Measurements from ENCODE around the gene SNPH. TPM values are rescaled to one million over a fixed set of nuclear protein-coding genes. Genes with fewer than 3 reads are reported as not detected.
A peak's percentile ranks its signal among the peaks of the same experiment; 100 is the strongest.

Gene SNPH
- total RNA-seq, 1 donor from 2014 or later, result 4.3 TPM

- DNase-seq (no peak), ATAC-seq (peak; percentile 1)
- TF ChIP-seq, protein P1, sequence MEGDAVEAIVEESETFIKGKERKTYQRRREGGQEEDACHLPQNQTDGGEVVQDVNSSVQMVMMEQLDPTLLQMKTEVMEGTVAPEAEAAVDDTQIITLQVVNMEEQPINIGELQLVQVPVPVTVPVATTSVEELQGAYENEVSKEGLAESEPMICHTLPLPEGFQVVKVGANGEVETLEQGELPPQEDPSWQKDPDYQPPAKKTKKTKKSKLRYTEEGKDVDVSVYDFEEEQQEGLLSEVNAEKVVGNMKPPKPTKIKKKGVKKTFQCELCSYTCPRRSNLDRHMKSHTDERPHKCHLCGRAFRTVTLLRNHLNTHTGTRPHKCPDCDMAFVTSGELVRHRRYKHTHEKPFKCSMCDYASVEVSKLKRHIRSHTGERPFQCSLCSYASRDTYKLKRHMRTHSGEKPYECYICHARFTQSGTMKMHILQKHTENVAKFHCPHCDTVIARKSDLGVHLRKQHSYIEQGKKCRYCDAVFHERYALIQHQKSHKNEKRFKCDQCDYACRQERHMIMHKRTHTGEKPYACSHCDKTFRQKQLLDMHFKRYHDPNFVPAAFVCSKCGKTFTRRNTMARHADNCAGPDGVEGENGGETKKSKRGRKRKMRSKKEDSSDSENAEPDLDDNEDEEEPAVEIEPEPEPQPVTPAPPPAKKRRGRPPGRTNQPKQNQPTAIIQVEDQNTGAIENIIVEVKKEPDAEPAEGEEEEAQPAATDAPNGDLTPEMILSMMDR (IDR thresholded peaks at IDR 0.05), result no peak
- peaks cover 54% of the 10 kb centered on the region for H3K4me1 ChIP-seq
- H3K27me3 ChIP-seq, result no peaks in the 10 kb centered on the region
- no peaks in the 10 kb centered on the region for H3K9me3 ChIP-seq
- H3K4me3 ChIP-seq, result no peak overlapping the region
- intact Hi-C loops (cut with DNase I), result loop anchor here (10.0 kb wide), 1 partner anchor 65 kb away; the partner anchor contains the start of gene FKBP1A
- H3K27ac ChIP-seq, result peak overlapping the region; percentile 100
- H3K36me3 ChIP-seq, result peaks cover 5% of the 10 kb centered on the region
Observed at GRCh38 chr20:1330075-1330830, 64.2 kb downstream of the SNPH start.

DNA sequence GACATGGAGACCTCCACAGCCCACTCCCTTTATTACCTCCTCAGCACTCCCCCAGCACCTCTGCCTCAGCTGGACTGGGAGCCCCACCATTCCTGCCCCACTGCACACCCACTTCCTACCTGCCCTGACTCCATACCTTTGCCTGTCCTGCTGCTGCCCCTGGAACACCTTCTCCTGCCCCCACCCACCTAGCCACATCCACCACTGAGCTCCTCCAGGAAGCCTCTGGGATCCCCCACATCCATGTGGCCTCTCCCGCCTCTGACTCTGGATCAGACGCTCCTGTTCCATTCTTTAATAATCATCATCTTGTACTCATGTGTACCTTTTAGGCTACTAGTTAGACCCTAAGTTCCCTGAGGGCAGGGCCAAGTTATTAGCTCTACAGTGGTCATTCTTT, 65.0 kb downstream of the SNPH start:
- Histone ChIP-seq H3K27me3 (no peaks in the 10 kb centered on the region), H3K27ac (peak overlapping the region; percentile 100), H3K9me3 (no peaks in the 10 kb centered on the region), H3K36me3 (peaks cover 5% of the 10 kb centered on the region), H3K4me1 (peaks cover 54% of the 10 kb centered on the region), H3K4me3 (no peak overlapping the region)
- TF ChIP-seq, protein P1 (IDR thresholded peaks at IDR 0.05), result no peak
- DNase-seq, result no peak
- no peak for ATAC-seq
- intact Hi-C loops (cut with DNase I), result loop anchor here (10.0 kb wide), 1 partner anchor 64 kb away; the partner anchor contains the start of gene FKBP1A

GRCh38 chr20:1331801-1332453, 65.8 kb downstream of the SNPH start:
- Histone ChIP-seq H3K4me3 (no peak overlapping the region), H3K36me3 (peaks cover 5% of the 10 kb centered on the region), H3K9me3 (no peaks in the 10 kb centered on the region), H3K4me1 (peaks cover 54% of the 10 kb centered on the region), H3K27ac (peak overlapping the region; percentile 100), H3K27me3 (no peaks in the 10 kb centered on the region)
- TF ChIP-seq, protein P1 (IDR thresholded peaks at IDR 0.05), result no peak
- DNase-seq, result no peak
- ATAC-seq, result no peak
- intact Hi-C loops (cut with DNase I), result loop anchor here (10.0 kb wide), 1 partner anchor 63 kb away; the partner anchor contains the start of gene FKBP1A

DNA sequence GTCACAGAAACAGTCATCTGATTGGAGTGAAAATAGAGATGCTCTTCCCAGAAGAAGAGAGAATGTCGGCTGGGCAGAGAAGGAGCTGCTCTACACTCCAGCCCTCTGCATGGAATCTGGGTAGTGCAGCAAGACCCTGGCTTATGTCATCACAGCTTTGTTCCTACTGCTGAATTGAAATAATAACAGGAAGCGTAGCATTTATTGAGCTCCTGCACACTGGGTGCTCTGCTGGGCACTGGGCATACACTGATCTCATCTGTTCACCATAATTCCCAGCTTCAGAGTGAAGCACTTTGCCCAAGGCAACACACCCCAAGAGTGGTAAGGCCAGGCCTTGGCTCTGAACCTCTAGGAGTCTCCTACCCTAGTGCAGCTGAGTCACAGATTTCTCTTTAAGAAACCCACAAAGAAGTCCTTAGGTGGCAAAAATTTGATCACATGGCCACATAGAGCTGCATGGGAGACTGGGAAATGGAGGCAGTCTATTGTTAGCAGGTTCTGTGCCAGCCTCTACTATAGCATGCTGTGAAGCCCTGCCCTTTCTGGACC, 66.7 kb downstream of the SNPH start:
- peaks cover 53% of the 10 kb centered on the region for H3K4me1 ChIP-seq
- ATAC-seq (peak; percentile 3), DNase-seq (no peak)
- no peaks in the 10 kb centered on the region for H3K9me3 ChIP-seq
- peak overlapping the region; percentile 72 for H3K27ac ChIP-seq
- intact Hi-C loops (cut with DNase I), result loop anchor here (10.0 kb wide), 1 partner anchor 62 kb away; the partner anchor contains the start of gene FKBP1A
- H3K27me3 ChIP-seq, result no peaks in the 10 kb centered on the region
- TF ChIP-seq, protein P1 (IDR thresholded peaks at IDR 0.05), result no peak
- H3K4me3 ChIP-seq, result no peak overlapping the region
- peaks cover 5% of the 10 kb centered on the region for H3K36me3 ChIP-seq

DNA sequence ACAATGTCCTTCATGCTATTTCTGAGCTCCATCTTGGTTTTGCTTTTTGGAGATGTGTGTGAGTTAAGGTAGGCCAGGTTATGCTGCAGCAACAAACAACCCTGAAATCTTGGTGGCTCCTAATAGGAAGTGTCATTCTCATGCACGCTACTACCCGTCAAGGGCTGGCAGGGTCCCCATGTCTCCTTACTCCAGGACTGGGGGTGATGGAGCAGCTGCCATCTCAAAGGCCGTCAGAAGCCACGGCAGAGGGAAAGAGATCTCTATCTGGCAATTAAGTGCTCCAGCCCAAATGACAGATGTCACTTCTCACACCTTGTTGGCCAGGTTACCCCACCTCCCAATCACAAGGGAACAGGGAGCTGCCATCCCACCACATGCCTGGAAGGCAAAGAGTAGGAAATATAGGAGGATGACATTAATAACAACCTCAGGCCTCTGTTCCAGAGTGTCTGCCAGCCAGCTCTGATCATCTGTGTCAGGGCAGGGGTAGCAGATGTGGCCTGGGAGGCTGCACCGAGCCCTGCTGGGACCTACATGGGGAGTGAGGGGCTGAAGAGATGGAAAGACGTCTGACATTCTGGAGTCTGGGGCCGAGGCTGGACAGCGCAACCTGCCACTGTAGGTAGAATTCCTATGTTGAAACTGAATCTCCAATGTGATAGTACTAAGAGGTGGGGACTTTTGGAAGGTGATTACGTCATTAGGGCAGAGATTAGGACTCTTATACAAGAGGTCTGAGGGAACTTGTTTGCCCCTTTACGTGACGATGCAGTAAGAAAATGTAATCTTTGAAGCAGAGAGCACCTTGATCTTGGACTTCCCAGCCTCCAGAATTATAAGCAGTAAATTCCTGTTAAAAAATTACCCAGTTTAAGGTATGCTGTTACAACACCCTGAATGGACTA, 67.6 kb downstream of the SNPH start:
- TF ChIP-seq, protein P1 (IDR thresholded peaks at IDR 0.05), result no peak
- Histone ChIP-seq H3K4me3 (no peak overlapping the region), H3K4me1 (peaks cover 52% of the 10 kb centered on the region), H3K36me3 (peaks cover 5% of the 10 kb centered on the region), H3K27ac (peak overlapping the region; percentile 72), H3K27me3 (no peaks in the 10 kb centered on the region), H3K9me3 (no peaks in the 10 kb centered on the region)
- ATAC-seq (no peak), DNase-seq (no peak)
- intact Hi-C loops (cut with DNase I), result loop anchor here (10.0 kb wide), 1 partner anchor 61 kb away; the partner anchor contains the start of gene FKBP1A
